NCI-H1417 treated with DMSO at 0.1 percent for 48 hours (cell line): ENCODE results near the gene SYK.

Experiments used
- DNase-seq: peaks from one replicate; lab custom pipeline; 2025; lab: John Stamatoyannopoulos, UW

The SYK gene

DNA sequence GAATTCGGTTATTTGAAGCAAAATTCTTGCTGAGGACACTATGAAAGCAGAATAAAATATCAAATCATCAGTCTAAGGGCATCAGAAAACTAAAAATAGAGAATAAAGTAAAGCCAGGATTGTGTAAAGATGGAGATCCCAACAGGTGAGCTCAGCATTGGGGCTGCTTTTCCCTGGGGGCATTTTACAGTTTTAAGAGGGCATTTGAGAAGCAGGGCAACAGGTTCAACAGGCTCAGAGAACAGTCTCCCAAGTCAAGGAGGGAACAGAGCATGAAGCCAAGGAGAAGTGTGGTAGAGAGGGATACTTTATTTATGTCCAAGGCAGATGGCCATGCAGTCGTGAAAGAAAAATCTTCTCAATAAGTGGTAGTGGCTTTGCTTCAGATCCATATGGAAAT, 145.4 kb downstream of the SYK start:
- DNase-seq: no peak
